Mucosa of descending colon (tissue), 3 donors: ENCODE measurements around the gene NUMB. TPM values are rescaled to one million over a fixed set of nuclear protein-coding genes. Genes with fewer than 3 reads are reported as not detected.
A peak's percentile ranks its signal among the peaks of the same experiment; 100 is the strongest.

Experiments used
- ATAC-seq: fragments of 200-7000 bp; cut with Tn5 transposase; one replicate; pipeline ENCODE4 v1.9.1; 2020; ENCODE audit warnings: mild to moderate bottlenecking, moderate library complexity
- DNase-seq, 3 donors: peaks; one replicate each; pipeline ENCODE4 v3.0.0-alpha.2; 2020
- H3K36me3 ChIP-seq: fragments of 200-600 bp; one replicate; pipeline ENCODE4 v1.8.0; 2021; ENCODE audit warnings: low read depth, mild to moderate bottlenecking
- H3K4me1 ChIP-seq: fragments of 200-600 bp; one replicate; pipeline ENCODE4 v1.8.0; 2021; ENCODE audit warnings: low read depth, mild to moderate bottlenecking
- H3K4me3 ChIP-seq: fragments of 200-600 bp; one replicate; pipeline ENCODE4 v1.8.0; 2021; ENCODE audit warnings: mild to moderate bottlenecking
- H3K9me3 ChIP-seq: fragments of 200-600 bp; one replicate; pipeline ENCODE4 v1.8.0; 2021; ENCODE audit warnings: mild to moderate bottlenecking
- CTCF ChIP-seq: fragments of 200-600 bp; IDR thresholded peaks from one replicate; pipeline ENCODE4 v1.8.0; 2022; ENCODE audit warnings: antibody characterized with exemption, mild to moderate bottlenecking
- intact Hi-C, 2 donors: fragments of 100-400 bp; cut with DNase I in 1 of 2; cut with micrococcal nuclease in 1 of 2; formaldehyde crosslinking; loops; one replicate each; pipeline versions ENCODE4 v1.11.0 to v1.11.1; 2022; cut with DNase I, micrococcal nuclease
- total RNA-seq, 3 donors: library from RNA; stranded (reverse); fragmentation: NEBNext Ultra II Directional in 2 of 3; extraction: Animal tissue kit (Norgen Biotek cat#: 25700) in 2 of 3; gene quantifications; one replicate each; pipeline versions ENCODE4 v1.2.1 to v1.2.4, GENCODE V29; 2021 to 2023
- donor health status: DM: no; HTN: no; CAD: no; lungs with moderate emphysema.
- donor health status: DM: no; HTN: no; CAD: no.
- donor health status: DM: no; HTN: yes; CAD: no.

The NUMB gene
- total RNA-seq, 3 donors from 2014 or later, result 98.5 to 115 (median 112) TPM

GRCh38 chr14:73276836-73277235, 181.5 kb downstream of the NUMB start:
- ATAC-seq, result no peak

GRCh38 chr14:73273799-73274198, 184.5 kb downstream of the NUMB start:
- ATAC-seq (no peak), DNase-seq (no peak)
- no peak overlapping the region for H3K4me3 ChIP-seq
- no peak for TF ChIP-seq CTCF
- H3K36me3 ChIP-seq, result peaks cover 5% of the 10 kb centered on the region
- H3K9me3 ChIP-seq, result no peaks in the 10 kb centered on the region
- intact Hi-C loops, result no loop called here
- peaks cover 3% of the 10 kb centered on the region for H3K4me1 ChIP-seq

More at GRCh38 chr14:73276836-73277235, 181.5 kb downstream of the NUMB start:
- peak in 1 of 3 donors; percentile 15 for DNase-seq
- H3K36me3 ChIP-seq, result peaks cover 5% of the 10 kb centered on the region
- no peak overlapping the region for H3K4me3 ChIP-seq
- H3K4me1 ChIP-seq, result no peaks in the 10 kb centered on the region
- intact Hi-C loops, result no loop called here
- TF ChIP-seq CTCF, result no peak
- no peaks in the 10 kb centered on the region for H3K9me3 ChIP-seq

GRCh38 chr14:73272393-73272792, 186.0 kb downstream of the NUMB start:
- Histone ChIP-seq H3K4me1 (peaks cover 3% of the 10 kb centered on the region), H3K4me3 (no peak overlapping the region), H3K9me3 (no peaks in the 10 kb centered on the region), H3K36me3 (peaks cover 5% of the 10 kb centered on the region)
- ATAC-seq (no peak), DNase-seq (peak in 1 of 3 donors; percentile 12)
- no peak for TF ChIP-seq CTCF
- intact Hi-C loops, result no loop called here

GRCh38 chr14:73269729-73270531, 188.4 kb downstream of the NUMB start:
- DNase-seq, result peak; percentile 29 to 59 (median 51)
- TF ChIP-seq CTCF, result no peak
- Histone ChIP-seq H3K4me3 (no peak overlapping the region), H3K9me3 (no peaks in the 10 kb centered on the region), H3K4me1 (peaks cover 3% of the 10 kb centered on the region), H3K36me3 (no peaks in the 10 kb centered on the region)
- ATAC-seq, result peak; percentile 49
- intact Hi-C loops, result no loop called here

- H3K36me3 ChIP-seq, result no peaks in the 10 kb centered on the region
- H3K4me3 ChIP-seq, result no peak overlapping the region
- TF ChIP-seq CTCF, result no peak
- intact Hi-C loops, result no loop called here
- DNase-seq (peak in 1 of 3 donors; percentile 12), ATAC-seq (no peak)
- peaks cover 3% of the 10 kb centered on the region for H3K4me1 ChIP-seq
- H3K9me3 ChIP-seq, result no peaks in the 10 kb centered on the region
These were observed 190.9 kb downstream of the NUMB start for GRCh38 chr14:73267474-73267873.
